Astrocyte of the cerebellum (primary cell): ENCODE measurements around the gene TLE3.

Experiments
- DNase-seq: peaks from one replicate; pipeline ENCODE4 v3.0.0-alpha.2; 2011; ENCODE audit warnings: low read depth
- H3K4me3 ChIP-seq: 2 replicates; pipeline ENCODE4 v1.5.1; 2011; ENCODE audit warnings: mild to moderate bottlenecking, low read depth, low read length, moderate library complexity
- in situ Hi-C: cut with HindIII; loops from 2 replicates; pipeline ENCODE4 v1.10.0; 2017; ENCODE audit warnings: low sequenced_read_pairs
- TF ChIP-seq, protein P1 (sequence below): IDR thresholded peaks from 2 replicates; pipeline ENCODE4 v1.5.1; 2012; ENCODE audit warnings: low read length, low read depth, moderate library complexity, mild to moderate bottlenecking; ENCODE audit errors: missing control alignments

TLE3 gene

DNA sequence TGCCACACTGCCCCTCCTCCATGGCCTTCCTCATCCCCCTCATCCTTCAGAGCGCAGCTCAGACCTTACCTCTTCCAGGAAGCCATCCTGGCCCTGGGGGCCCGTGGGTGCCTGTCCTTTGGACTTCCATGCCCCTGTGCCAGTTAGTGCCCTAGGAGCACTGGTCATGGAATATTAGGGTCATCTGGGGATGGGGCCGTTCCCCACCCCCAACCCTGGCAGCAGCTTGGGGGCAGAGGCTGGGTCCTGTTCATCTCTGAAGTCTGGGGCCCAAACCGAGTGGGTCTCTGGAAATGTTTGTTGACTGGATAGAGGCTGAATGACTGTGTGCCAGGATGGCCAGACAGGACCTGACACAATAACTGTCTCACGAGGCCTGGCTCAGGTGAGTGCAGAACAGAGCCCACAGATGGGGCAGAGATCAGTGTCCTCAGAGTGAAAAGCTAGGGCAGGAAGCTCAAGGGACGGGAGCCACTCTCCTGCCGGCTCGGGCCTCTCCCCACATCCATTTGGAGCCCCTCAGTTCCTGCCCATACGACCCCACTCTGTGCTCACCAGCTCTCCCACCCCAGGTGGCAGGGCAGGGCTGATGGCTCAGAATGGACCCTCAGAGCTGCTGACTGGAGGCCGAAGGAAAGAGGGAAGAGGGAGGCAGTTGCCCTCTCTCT lies 62.5 kb downstream of the TLE3 start:
- TF ChIP-seq, protein P1, sequence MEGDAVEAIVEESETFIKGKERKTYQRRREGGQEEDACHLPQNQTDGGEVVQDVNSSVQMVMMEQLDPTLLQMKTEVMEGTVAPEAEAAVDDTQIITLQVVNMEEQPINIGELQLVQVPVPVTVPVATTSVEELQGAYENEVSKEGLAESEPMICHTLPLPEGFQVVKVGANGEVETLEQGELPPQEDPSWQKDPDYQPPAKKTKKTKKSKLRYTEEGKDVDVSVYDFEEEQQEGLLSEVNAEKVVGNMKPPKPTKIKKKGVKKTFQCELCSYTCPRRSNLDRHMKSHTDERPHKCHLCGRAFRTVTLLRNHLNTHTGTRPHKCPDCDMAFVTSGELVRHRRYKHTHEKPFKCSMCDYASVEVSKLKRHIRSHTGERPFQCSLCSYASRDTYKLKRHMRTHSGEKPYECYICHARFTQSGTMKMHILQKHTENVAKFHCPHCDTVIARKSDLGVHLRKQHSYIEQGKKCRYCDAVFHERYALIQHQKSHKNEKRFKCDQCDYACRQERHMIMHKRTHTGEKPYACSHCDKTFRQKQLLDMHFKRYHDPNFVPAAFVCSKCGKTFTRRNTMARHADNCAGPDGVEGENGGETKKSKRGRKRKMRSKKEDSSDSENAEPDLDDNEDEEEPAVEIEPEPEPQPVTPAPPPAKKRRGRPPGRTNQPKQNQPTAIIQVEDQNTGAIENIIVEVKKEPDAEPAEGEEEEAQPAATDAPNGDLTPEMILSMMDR = no peak
- DNase-seq = no peak
- no peak overlapping the region for H3K4me3 ChIP-seq
- in situ Hi-C loops = no loop called here

DNA sequence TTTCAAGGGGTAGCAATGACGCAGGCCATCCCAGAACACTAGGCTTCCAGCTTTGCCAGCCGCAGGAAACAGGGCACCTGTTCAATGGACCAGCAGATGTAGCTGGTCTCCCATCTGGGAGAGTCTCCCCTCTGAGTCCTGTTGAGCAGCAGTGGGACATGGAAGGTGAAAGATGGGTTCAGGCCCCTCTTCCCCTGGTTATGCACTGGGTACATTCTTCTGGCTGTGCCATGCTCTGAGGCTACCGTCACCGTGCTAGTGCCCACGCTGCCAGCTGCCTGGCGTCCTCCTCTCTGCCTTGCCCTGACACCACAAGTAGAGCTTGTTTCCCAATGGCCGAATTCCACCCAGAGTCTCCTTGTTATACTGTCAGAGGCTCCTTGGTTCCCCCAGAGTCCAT lies 63.1 kb downstream of the TLE3 start:
- in situ Hi-C loops = no loop called here
- no peak overlapping the region for H3K4me3 ChIP-seq
- no peak for DNase-seq
- TF ChIP-seq, protein P1 = no peak

DNA sequence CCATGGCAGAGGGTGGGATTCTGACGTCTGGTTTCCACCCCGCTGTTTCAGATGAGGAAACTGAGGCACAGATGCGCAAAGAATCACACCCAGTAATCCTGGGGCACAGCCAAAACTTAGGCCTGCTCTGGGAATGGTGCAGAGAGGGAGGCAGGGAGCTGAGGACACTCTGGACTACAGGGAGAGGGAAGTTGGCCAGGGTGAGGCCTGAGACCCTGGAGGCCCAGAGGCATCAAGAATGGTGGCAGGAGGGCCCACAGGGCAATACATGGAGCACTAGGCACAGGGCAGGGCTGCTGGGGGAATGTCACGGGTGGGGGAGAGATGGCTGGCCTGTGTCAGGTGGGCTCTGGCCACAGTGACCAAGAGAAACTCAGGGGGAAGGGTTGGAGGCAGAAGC lies 63.6 kb downstream of the TLE3 start:
- no peak for DNase-seq
- TF ChIP-seq, protein P1 = no peak
- H3K4me3 ChIP-seq = no peak overlapping the region
- in situ Hi-C loops = no loop called here

DNA sequence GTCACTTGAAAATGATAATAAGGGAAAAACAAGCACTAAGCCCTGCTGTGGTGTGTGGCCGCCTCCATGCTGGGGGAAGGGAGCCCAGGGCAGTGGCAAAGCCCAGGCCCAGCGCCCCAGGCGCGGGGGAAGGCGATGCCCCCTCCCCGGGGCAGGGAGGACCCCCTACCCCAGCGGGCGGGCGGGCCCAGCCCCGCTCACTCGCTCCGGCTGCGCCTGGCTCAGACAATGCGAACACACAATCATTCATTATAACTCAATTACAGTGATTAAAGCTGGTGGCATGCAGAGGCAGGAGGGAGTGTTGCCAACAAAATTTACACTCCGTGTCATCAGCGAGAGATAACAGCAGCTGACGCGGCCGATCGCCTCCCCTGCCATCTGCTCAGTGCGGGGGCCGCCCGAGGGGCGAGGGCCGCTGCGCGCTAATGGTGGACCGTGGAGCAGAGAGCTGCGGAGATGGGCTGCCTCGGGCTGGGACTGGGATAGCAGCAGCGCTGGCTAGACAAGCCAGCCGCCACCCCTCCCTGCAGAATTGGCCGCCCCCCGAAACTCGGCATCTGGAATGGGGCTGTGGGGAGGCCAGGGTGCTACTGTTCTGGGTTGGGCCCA lies 64.1 kb downstream of the TLE3 start:
- in situ Hi-C loops = no loop called here
- TF ChIP-seq, protein P1 = no peak
- no peak overlapping the region for H3K4me3 ChIP-seq

DNA sequence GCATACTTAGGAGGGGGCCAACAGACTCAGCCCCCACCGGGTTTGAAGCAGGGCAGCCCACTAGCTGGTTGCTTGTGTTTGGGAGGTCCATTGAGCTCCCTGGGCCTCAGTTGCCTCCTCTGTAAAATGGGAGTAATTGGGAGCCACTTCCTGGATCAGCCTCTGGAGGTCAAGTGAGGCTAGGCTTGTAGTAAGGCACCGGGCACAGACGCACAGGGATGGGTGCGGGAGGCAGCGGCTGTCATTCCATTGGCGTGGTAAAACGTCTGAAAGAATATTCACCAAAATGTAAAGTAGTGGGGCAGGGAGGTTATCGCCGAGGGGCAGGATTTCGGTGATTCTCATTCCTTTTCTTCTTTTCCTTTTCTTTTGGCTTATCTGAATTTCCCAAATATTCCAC lies 64.6 kb downstream of the TLE3 start:
- TF ChIP-seq, protein P1 = no peak
- H3K4me3 ChIP-seq = no peak overlapping the region
- in situ Hi-C loops = no loop called here
- no peak for DNase-seq

More for the DNA sequence above, 64.1 kb downstream of the TLE3 start:
- DNase-seq = no peak

DNA sequence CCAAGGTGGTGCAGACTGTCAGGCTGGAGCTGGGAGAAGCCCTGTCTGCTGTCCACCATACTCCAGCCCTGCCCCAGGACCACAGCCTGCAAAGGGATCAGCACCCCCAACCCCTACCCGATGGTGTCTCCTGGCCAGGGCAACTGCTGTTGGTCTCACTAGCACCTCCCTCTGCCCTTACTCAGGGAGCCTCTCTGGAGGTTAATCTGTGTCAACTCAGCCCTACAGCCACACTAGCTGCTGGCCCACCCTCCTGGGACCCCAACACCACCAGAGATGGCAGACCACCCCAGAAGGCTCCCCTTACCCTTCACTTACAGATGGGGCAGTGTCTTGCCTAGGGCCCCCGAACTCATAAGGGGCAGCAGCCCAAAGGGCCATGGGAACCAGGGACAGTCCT lies 65.2 kb downstream of the TLE3 start:
- TF ChIP-seq, protein P1 = no peak
- in situ Hi-C loops = no loop called here
- no peak for DNase-seq
- no peak overlapping the region for H3K4me3 ChIP-seq

DNA sequence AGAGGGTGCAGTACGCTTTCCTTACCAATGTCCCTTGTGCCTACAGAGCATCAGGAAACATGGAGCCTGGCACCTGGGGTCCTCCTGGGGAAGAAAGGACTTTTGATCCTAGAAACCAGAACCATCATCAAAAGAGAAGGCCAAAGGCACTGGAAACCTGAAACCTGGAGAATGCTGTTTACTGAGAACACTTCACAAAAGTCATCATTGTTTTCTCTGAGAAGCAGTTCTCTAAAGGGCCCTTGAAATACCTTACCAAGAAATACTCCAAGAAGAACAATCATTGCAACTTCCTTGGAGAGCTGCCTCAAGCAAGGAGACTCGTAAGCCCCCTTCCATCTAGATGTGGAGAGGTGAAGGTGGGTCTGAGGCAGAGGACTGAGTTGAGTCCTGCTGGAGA lies 66.0 kb downstream of the TLE3 start:
- in situ Hi-C loops = no loop called here
- TF ChIP-seq, protein P1 = no peak
- H3K4me3 ChIP-seq = no peak overlapping the region
- no peak for DNase-seq
